Activated B cell treated with CpG ODN at 0.5 μM for 24 hours (primary cell): ENCODE measurements around the gene FAM3A. TPM values are rescaled to one million over a fixed set of nuclear protein-coding genes. Genes with fewer than 3 reads are reported as not detected.
"Not testable (repeated sequence)": the region's sequence is repeated elsewhere in the genome, so short reads cannot be mapped to it uniquely, and the experiment has no call there.

Experiments
- ATAC-seq: fragments of 200-7000 bp; cut with Tn5 transposase; one replicate; pipeline ENCODE4 v1.10.0; 2021; ENCODE audit warnings: low read depth, mild to moderate bottlenecking, moderate library complexity
- CTCF ChIA-PET: fragments of 350-600 bp; sonication (Branson Sonifier 250); formaldehyde crosslinking; loops from one replicate; lab custom pipeline; 2021; ENCODE audit warnings: antibody characterized with exemption; lab: Charles Lee
- POLR2A ChIA-PET: fragments of 350-600 bp; sonication (Branson Sonifier 250); formaldehyde crosslinking; loops from one replicate; lab custom pipeline; 2021; ENCODE audit warnings: antibody characterized with exemption; lab: Charles Lee
- DNase-seq: peaks from one replicate; pipeline ENCODE4 v3.0.0; 2022
- H3K27ac Mint-ChIP-seq: one replicate; pipeline ENCODE4 v1.8.0; 2020; ENCODE audit warnings: mixed read lengths
- H3K27me3 Mint-ChIP-seq: one replicate; pipeline ENCODE4 v1.8.0; 2021; ENCODE audit warnings: mixed read lengths
- H3K36me3 Mint-ChIP-seq: one replicate; pipeline ENCODE4 v1.8.0; 2021; ENCODE audit warnings: low read depth, mixed read lengths
- H3K4me1 Mint-ChIP-seq: one replicate; pipeline ENCODE4 v1.8.0; 2021; ENCODE audit warnings: mixed read lengths
- H3K4me3 Mint-ChIP-seq: one replicate; pipeline ENCODE4 v1.8.0; 2020; ENCODE audit warnings: mild to moderate bottlenecking, mixed read lengths
- H3K9me3 Mint-ChIP-seq: one replicate; pipeline ENCODE4 v1.8.0; 2020; ENCODE audit warnings: mixed read lengths
- CTCF ChIP-seq: fragments of 200-600 bp; IDR thresholded peaks from one replicate; pipeline ENCODE4 v1.8.0; 2022; ENCODE audit warnings: antibody characterized with exemption, mild to moderate bottlenecking
- intact Hi-C: fragments of 100-400 bp; cut with micrococcal nuclease; formaldehyde crosslinking; loops from one replicate; pipeline ENCODE4 v1.15.1; 2024
- total RNA-seq: library from RNA; stranded (reverse); gene quantifications from 2 replicates; pipeline ENCODE4 v1.2.3, GENCODE V29; 2022

FAM3A gene
- total RNA-seq, 1 donor from 2014 or later, result 36.1 TPM

- intact Hi-C loops, result no loop called here
- Mint-ChIP-seq H3K36me3 (peaks cover 32% of the 10 kb centered on the region), H3K27ac (no peak overlapping the region), H3K27me3 (no peaks in the 10 kb centered on the region), H3K4me3 (no peak overlapping the region), H3K9me3 (peaks cover 2% of the 10 kb centered on the region), H3K4me1 (peaks cover 4% of the 10 kb centered on the region)
- DNase-seq (no peak), ATAC-seq (no peak)
- ChIA-PET POLR2A (interaction anchor here (0.6 to 1.0 kb wide), 2 partner anchors 11 to 12 kb away, joined by 3 to 5 read pairs; no protein-coding TSS in a partner anchor), CTCF (interaction anchor here (0.6 kb wide), 1 partner anchor 9 kb away, joined by 3 read pairs; no protein-coding TSS in a partner anchor)
- no peak for TF ChIP-seq CTCF
These were observed 8.2 kb downstream of the FAM3A start for GRCh38 chrX:154507673-154508383.

GRCh38 chrX:154506483-154507332 is 9.3 kb downstream of the FAM3A start:
- CTCF ChIA-PET, result no interaction called here
- Mint-ChIP-seq H3K4me1 (peaks cover 4% of the 10 kb centered on the region), H3K27ac (no peak overlapping the region), H3K9me3 (peaks cover 2% of the 10 kb centered on the region), H3K27me3 (no peaks in the 10 kb centered on the region), H3K36me3 (peaks cover 32% of the 10 kb centered on the region), H3K4me3 (no peak overlapping the region)
- POLR2A ChIA-PET, result interaction anchor here (0.6 to 1.0 kb wide), 2 partner anchors 11 to 12 kb away, joined by 3 to 5 read pairs; no protein-coding TSS in a partner anchor
- TF ChIP-seq CTCF, result no peak
- intact Hi-C loops, result no loop called here
- ATAC-seq (no peak), DNase-seq (no peak)

- TF ChIP-seq CTCF, result no peak
- Mint-ChIP-seq H3K27me3 (no peaks in the 10 kb centered on the region), H3K4me3 (no peak overlapping the region), H3K9me3 (peaks cover 2% of the 10 kb centered on the region), H3K36me3 (peaks cover 27% of the 10 kb centered on the region), H3K27ac (no peak overlapping the region), H3K4me1 (no peaks in the 10 kb centered on the region)
- ChIA-PET CTCF (no interaction called here), POLR2A (no interaction called here)
- intact Hi-C loops, result no loop called here
- DNase-seq, result no peak
- no peak for ATAC-seq
These were observed 10.3 kb downstream of the FAM3A start for GRCh38 chrX:154505734-154506133.

GRCh38 chrX:154502989-154503388 is 13.0 kb downstream of the FAM3A start:
- Mint-ChIP-seq H3K4me3 (no peak overlapping the region), H3K27me3 (no peaks in the 10 kb centered on the region), H3K27ac (no peak overlapping the region), H3K9me3 (no peaks in the 10 kb centered on the region), H3K4me1 (no peaks in the 10 kb centered on the region), H3K36me3 (peaks cover 11% of the 10 kb centered on the region)
- ChIA-PET CTCF (interaction anchor here (0.8 kb wide), 1 partner anchor 31 kb away, joined by 3 read pairs; no protein-coding TSS in a partner anchor), POLR2A (no interaction called here)
- no peak for DNase-seq
- intact Hi-C loops, result no loop called here
- no peak for TF ChIP-seq CTCF
- ATAC-seq, result no peak

- no peaks in the 10 kb centered on the region for H3K27me3 Mint-ChIP-seq
- DNase-seq, result no peak
- no peaks in the 10 kb centered on the region for H3K9me3 Mint-ChIP-seq
- ChIA-PET POLR2A (interaction anchor here (0.7 kb wide), 1 partner anchor 155 kb away, joined by 9 read pairs; no protein-coding TSS in a partner anchor), CTCF (no interaction called here)
- H3K36me3 Mint-ChIP-seq, result peaks cover 11% of the 10 kb centered on the region
- H3K4me1 Mint-ChIP-seq, result peaks cover 6% of the 10 kb centered on the region
- H3K4me3 Mint-ChIP-seq, result no peak overlapping the region
- H3K27ac Mint-ChIP-seq, result no peak overlapping the region
- intact Hi-C loops, result no loop called here
- ATAC-seq, result no peak
- TF ChIP-seq CTCF, result no peak
These were observed 13.9 kb downstream of the FAM3A start for GRCh38 chrX:154502098-154502497.

GRCh38 chrX:154501423-154501822 is 14.6 kb downstream of the FAM3A start:
- intact Hi-C loops, CTCF ChIA-PET, ATAC-seq, H3K4me3 Mint-ChIP-seq, DNase-seq, H3K9me3 Mint-ChIP-seq, H3K27ac Mint-ChIP-seq, H3K27me3 Mint-ChIP-seq, H3K36me3 Mint-ChIP-seq: not testable (repeated sequence)
- POLR2A ChIA-PET, result interaction anchor here (0.7 kb wide), 1 partner anchor 12 kb away, joined by 5 read pairs; no protein-coding TSS in a partner anchor
- peaks cover 12% of the 10 kb centered on the region for H3K4me1 Mint-ChIP-seq

- H3K9me3 Mint-ChIP-seq, H3K36me3 Mint-ChIP-seq, intact Hi-C loops, ATAC-seq, CTCF ChIA-PET, DNase-seq, H3K27me3 Mint-ChIP-seq, H3K4me3 Mint-ChIP-seq, H3K27ac Mint-ChIP-seq: not testable (repeated sequence)
- POLR2A ChIA-PET, result interaction anchor here (0.6 to 1.6 kb wide), 2 partner anchors 20 to 99 kb away, joined by 3 to 4 read pairs; no protein-coding TSS in a partner anchor
- H3K4me1 Mint-ChIP-seq, result peaks cover 12% of the 10 kb centered on the region
These were observed 19.4 kb downstream of the FAM3A start for GRCh38 chrX:154496591-154497137.
